Measurements from ENCODE around the gene REN.

GRCh38 chr1:204131978-204132377 is 34.2 kb downstream of the REN start:
- TF ChIP-seq CTCF (IDR thresholded peaks at IDR 0.05; ENCODE audit: insufficient read depth, low read length) = no peak
- no peak for TF ChIP-seq POLR2AphosphoS5 (IDR thresholded peaks at IDR 0.05; ENCODE audit: low read depth)

Measured in HL-60 (cell line).